ENCODE measurements around the gene SH2B3.

GRCh38 chr12:111436266-111436665, 30.5 kb downstream of the SH2B3 start:
- TF ChIP-seq CTCF (IDR thresholded peaks at IDR 0.05; ENCODE audit: extremely low read depth in 1 of 2, insufficient read depth in 1 of 2, low read depth in 1 of 2, low read length in 2 of 2), result no peak
- no peak for TF ChIP-seq POLR2A (IDR thresholded peaks at IDR 0.05; ENCODE audit: low read depth, low read length)
- no peak for TF ChIP-seq POLR2AphosphoS5 (IDR thresholded peaks at IDR 0.05; ENCODE audit: insufficient read depth, low read depth, low read length)
- TF ChIP-seq EZH2 (IDR thresholded peaks at IDR 0.05; ENCODE audit: borderline replicate concordance, low read depth, low read length, severe bottlenecking), result no peak
- TF ChIP-seq GATA2 (IDR thresholded peaks at IDR 0.05; ENCODE audit: insufficient read depth, insufficient read length, low read depth, low read length), result no peak

Data from endothelial cell of umbilical vein (primary cell).